Skeletal muscle tissue (tissue), 4 donors: ENCODE data around the gene NTN1. TPM values are rescaled to one million over a fixed set of nuclear protein-coding genes. Genes with fewer than 3 reads are reported as not detected.

Source experiments
- H3K27ac ChIP-seq: one replicate; pipeline ENCODE4 v1.7.0; 2013; ENCODE audit warnings: mild to moderate bottlenecking, low read depth, low read length, inconsistent platforms
- H3K27me3 ChIP-seq, 3 donors: one replicate each; pipeline ENCODE4 v1.7.0; 2013; ENCODE audit warnings: low read length in 3 of 3; ENCODE audit not compliant: control insufficient read depth in 3 of 3, insufficient read depth in 3 of 3
- H3K36me3 ChIP-seq, 3 donors: one replicate each; pipeline ENCODE4 v1.7.0; 2013; ENCODE audit warnings: low read length in 3 of 3; ENCODE audit not compliant: control insufficient read depth in 3 of 3, insufficient read depth in 3 of 3
- H3K4me1 ChIP-seq, 3 donors: one replicate each; pipeline ENCODE4 v1.7.0; 2013; ENCODE audit warnings: low read length in 3 of 3, mild to moderate bottlenecking in 3 of 3; ENCODE audit not compliant: control insufficient read depth in 3 of 3, insufficient read depth in 3 of 3
- H3K4me3 ChIP-seq, 3 donors: one replicate each; pipeline ENCODE4 v1.7.0; 2013; ENCODE audit warnings: low read length in 3 of 3
- H3K9ac ChIP-seq, 3 donors: one replicate each; pipeline ENCODE4 v1.7.0; 2013; ENCODE audit warnings: low read length in 3 of 3, mild to moderate bottlenecking in 3 of 3, moderate library complexity in 2 of 3, low read depth in 1 of 3
- H3K9me3 ChIP-seq, 3 donors: one replicate each; pipeline ENCODE4 v1.7.0; 2013; ENCODE audit warnings: low read length in 3 of 3; ENCODE audit not compliant: control insufficient read depth in 3 of 3
- total RNA-seq: library from RNA; depleted of rRNA; stranded (reverse); fragments of >200 nt; gene quantifications from one replicate; pipeline ENCODE4 v1.2.3, GENCODE V29; 2014
- donor health status: Osteomylitis.

The NTN1 gene
- total RNA-seq, 1 donor from 2014 or later, result 6.8 TPM

DNA sequence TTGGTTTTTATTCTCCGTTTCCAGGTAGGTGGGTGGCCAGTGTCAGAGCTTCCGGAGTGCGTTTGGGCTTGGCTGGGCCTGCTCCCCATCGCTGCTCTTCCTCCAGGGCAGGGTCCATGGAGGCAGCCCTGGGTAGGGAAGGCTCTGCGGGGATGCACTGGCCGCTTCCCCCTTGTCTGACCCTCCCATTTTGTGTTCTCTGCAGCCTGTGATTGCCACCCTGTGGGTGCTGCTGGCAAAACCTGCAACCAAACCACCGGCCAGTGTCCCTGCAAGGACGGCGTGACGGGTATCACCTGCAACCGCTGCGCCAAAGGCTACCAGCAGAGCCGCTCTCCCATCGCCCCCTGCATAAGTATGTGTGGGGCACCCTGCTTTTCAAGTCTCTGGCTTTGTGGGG, 158.3 kb downstream of the NTN1 start:
- no peaks in the 10 kb centered on the region for H3K36me3 ChIP-seq
- H3K27ac ChIP-seq, result no peak overlapping the region

DNA sequence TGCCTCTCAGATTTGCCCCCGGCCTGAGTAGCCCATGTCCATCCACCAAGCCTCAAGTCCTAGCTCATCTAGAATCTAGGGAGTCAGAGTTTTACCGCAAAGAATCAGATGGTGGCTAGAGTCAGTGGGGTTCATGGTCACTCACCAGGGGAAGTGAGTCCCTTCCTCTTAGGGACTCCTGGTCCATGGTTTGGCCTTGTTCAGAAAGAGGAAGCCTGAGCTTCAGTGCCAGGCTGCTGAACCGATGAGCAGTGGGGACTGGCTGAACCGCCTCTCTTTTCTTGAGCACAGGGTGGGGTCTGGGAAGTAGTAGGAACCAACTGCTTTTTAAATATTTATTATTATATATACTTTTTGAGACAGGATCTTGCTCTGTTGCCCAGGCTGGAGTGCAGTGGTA, 160.3 kb downstream of the NTN1 start:
- Histone ChIP-seq H3K9me3 (no peaks in the 10 kb centered on the region), H3K4me1 (peaks cover 5 to 8% (median 7%) of the 10 kb centered on the region in 3 donors), H3K9ac (no peak overlapping the region), H3K27ac (no peak overlapping the region), H3K36me3 (no peaks in the 10 kb centered on the region), H3K4me3 (no peak overlapping the region), H3K27me3 (peaks cover 0 to 17% (median 3%) of the 10 kb centered on the region in 3 donors)

More for the DNA sequence above, 158.3 kb downstream of the NTN1 start:
- Histone ChIP-seq H3K9me3 (no peaks in the 10 kb centered on the region), H3K27me3 (peaks cover 0 to 12% (median 3%) of the 10 kb centered on the region in 3 donors), H3K4me1 (peaks cover 5 to 17% (median 12%) of the 10 kb centered on the region in 3 donors), H3K9ac (no peak overlapping the region), H3K4me3 (no peak overlapping the region)

DNA sequence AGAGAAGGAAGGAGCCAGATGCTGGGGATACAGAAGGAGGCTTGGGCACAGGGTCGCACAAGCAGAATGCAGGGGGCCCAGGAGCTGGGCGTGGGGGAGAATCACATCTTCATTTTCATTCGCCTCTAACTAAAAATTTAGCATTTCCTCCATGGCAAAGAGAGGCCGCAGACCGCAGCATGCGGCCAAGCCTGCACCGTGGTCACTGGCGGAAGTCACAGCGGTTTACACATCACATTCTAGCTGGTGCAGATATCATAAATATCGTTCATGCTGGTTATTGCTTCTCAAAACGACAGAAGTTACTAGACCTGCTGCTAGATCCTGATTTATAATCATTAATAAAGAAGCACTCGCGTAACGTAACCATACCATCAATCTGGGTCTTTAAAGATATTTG, 162.0 kb downstream of the NTN1 start:
- Histone ChIP-seq H3K27ac (no peak overlapping the region), H3K4me3 (no peak overlapping the region), H3K9ac (no peak overlapping the region)

DNA sequence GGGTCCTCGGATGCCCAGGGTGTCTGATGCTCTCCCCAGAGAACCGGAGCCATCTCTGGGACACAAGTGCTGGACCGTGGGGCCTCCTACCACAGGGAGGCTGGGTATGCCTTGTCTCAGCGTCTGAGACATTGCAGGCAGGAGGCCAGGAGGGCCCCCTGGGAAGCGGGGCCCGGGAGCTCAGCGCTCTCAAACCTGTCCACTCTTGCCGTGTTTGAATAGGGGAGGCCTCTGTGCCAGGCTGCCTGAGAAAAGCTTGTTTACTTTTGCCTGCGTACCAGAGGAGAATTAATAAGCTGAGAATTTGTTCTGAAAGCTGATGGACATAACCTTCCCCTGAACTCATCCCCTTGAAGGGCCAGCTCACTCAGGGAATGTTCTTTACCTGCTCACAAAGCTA, 163.8 kb downstream of the NTN1 start:
- H3K27ac ChIP-seq, result no peak overlapping the region
- H3K27me3 ChIP-seq, result peaks cover 0 to 12% (median 0%) of the 10 kb centered on the region in 3 donors
- no peaks in the 10 kb centered on the region for H3K4me1 ChIP-seq
- no peak overlapping the region for H3K4me3 ChIP-seq
- H3K9ac ChIP-seq, result no peak overlapping the region
- no peaks in the 10 kb centered on the region for H3K9me3 ChIP-seq
- no peaks in the 10 kb centered on the region for H3K36me3 ChIP-seq

More for the DNA sequence above, 162.0 kb downstream of the NTN1 start:
- Histone ChIP-seq H3K36me3 (no peaks in the 10 kb centered on the region), H3K4me1 (no peaks in the 10 kb centered on the region), H3K9me3 (no peaks in the 10 kb centered on the region), H3K27me3 (peaks cover 0 to 17% (median 0%) of the 10 kb centered on the region in 3 donors)

DNA sequence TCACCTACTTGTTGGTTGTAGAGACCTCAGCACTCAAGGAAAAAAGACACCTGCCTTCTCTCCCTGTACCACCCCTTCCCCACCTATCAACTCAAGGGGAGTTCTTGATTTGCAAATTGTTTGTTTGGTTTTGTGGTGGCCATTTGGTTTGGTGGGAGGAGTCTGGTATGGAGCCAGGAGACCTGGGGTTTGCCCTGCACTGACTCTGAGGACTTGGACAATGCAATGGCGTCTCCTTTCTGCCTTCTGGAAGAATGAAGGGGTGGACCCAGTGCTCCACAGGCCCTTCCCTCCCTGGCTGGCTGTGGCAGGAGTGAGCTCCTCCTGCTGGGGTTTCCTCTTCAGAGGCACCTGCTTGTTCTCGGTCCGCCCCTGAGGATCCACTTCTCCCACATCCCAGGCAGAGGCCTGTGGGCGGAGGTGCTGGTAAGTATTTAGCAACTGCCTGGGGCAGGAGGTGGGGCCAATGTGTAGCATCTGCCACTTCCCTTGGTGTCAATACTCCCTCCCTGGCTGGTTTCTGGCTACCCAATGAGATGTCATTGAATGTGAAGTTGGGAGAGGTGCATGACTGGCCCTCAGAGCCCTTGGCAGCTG, 164.5 kb downstream of the NTN1 start:
- no peaks in the 10 kb centered on the region for H3K36me3 ChIP-seq
- no peaks in the 10 kb centered on the region for H3K9me3 ChIP-seq
- no peak overlapping the region for H3K27ac ChIP-seq
- H3K9ac ChIP-seq, result no peak overlapping the region
- no peak overlapping the region for H3K4me3 ChIP-seq
- H3K27me3 ChIP-seq, result peaks cover 0 to 12% (median 0%) of the 10 kb centered on the region in 3 donors
- H3K4me1 ChIP-seq, result no peaks in the 10 kb centered on the region

DNA sequence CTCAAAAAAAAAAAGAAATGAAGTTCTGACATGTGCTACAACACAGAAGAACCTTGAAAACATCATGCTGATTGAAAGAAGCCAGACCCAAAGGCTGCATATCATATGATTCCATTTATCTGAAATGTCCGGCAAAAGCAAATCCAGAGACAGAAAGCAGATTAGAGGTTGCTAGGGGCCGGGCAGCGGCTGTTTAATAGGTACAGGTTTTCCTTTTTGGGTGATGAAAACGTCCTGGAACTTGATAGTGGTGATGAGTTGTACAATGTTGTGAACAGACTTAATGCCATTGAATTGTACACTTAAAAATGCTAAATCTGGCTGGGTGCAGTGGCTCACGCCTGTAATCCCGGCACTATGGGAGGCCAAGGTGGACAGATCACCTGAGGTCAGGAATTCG, 166.5 kb downstream of the NTN1 start:
- Histone ChIP-seq H3K27me3 (peaks cover 0 to 12% (median 0%) of the 10 kb centered on the region in 3 donors), H3K9me3 (no peaks in the 10 kb centered on the region), H3K9ac (no peak overlapping the region), H3K4me1 (no peaks in the 10 kb centered on the region), H3K27ac (no peak overlapping the region), H3K36me3 (no peaks in the 10 kb centered on the region), H3K4me3 (no peak overlapping the region)

DNA sequence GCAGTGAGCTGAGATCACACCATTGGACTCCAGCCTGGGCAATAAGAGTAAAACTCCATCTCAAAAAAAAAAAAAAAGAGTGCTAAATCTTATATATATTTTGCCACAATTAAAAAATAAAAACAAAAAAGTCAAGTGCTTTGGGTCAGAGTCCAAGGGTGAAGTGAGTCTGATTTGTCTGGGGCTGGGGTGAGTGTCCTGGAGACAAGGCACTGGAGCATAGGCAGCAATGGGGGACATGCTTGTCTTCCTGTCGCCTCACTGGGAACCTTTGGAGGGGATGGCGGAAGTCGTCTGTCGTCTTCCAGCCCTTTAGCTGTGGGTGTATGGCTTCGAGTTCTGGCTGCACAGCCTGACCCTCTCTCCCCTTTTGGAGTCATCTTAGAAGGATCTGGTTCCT, 167.1 kb downstream of the NTN1 start:
- Histone ChIP-seq H3K9me3 (no peaks in the 10 kb centered on the region), H3K9ac (no peak overlapping the region), H3K4me1 (no peaks in the 10 kb centered on the region), H3K27ac (no peak overlapping the region), H3K27me3 (peaks cover 0 to 12% (median 0%) of the 10 kb centered on the region in 3 donors), H3K4me3 (no peak overlapping the region), H3K36me3 (no peaks in the 10 kb centered on the region)

DNA sequence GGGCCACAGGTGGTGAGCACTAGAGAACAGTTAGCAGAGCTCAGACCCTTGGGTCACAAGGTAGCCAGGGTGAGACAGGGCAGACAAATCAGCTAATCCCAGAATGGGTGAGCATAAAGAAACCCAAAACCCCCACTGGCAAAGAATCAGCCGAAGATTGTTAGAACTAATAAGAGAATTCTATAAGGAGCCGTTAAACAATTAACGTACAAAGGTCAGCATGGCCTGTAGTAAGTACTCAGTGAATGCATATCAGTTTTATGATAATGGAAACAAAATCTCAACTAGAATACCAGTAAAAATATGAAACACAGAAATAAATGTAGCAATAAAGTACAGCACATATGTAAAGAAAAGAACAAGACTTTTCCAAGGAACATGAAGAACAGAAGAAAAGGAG, 168.6 kb downstream of the NTN1 start:
- Histone ChIP-seq H3K9me3 (no peaks in the 10 kb centered on the region), H3K36me3 (no peaks in the 10 kb centered on the region), H3K4me1 (no peaks in the 10 kb centered on the region), H3K9ac (no peak overlapping the region), H3K27ac (no peak overlapping the region), H3K27me3 (peaks cover 0 to 4% (median 0%) of the 10 kb centered on the region in 3 donors), H3K4me3 (no peak overlapping the region)

DNA sequence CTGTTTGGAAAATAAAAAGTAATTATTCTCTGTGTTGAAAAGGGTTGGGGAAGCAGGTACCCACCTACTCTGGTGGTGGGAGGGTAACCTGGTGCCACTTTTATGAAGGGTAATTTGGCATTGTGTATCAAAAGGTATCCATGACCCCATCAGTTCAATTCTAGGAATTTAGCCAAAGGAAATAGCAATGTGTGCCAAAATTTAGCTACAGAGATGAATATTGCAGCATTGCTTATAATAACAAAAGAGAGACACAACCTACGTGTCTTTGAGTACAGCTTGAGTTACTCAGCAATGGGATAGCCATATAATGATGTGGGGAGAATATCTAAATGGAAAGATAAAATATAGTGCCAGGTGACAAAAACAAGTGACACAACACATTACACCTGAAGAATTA, 170.7 kb downstream of the NTN1 start:
- no peak overlapping the region for H3K27ac ChIP-seq
- no peaks in the 10 kb centered on the region for H3K27me3 ChIP-seq
- no peak overlapping the region for H3K9ac ChIP-seq
- H3K4me1 ChIP-seq, result no peaks in the 10 kb centered on the region
- no peaks in the 10 kb centered on the region for H3K9me3 ChIP-seq
- H3K36me3 ChIP-seq, result no peaks in the 10 kb centered on the region
- no peak overlapping the region for H3K4me3 ChIP-seq

DNA sequence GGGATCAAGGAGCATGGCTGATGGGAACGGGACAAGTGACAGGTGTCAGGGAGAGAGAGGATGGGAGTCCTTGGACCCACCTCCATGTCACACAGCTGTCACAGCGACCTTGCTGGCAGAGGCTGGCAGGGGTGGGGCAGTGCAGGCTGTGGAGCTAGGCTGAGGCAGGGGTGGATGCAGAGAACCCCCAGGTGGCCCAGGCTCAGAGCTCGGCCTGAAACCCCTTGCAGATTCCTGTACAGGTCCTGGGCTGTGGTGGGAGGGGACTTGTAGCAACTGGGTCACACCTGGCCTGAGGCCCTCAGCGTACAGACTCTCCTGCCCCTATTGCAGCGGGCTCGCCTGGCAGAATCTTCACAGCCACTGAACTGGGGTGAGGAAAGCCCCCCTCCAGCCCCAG, 174.1 kb downstream of the NTN1 start:
- no peaks in the 10 kb centered on the region for H3K36me3 ChIP-seq
- H3K9ac ChIP-seq, result no peak overlapping the region
- H3K27me3 ChIP-seq, result no peaks in the 10 kb centered on the region
- H3K4me1 ChIP-seq, result peaks cover 8 to 9% (median 8%) of the 10 kb centered on the region in 3 donors
- no peaks in the 10 kb centered on the region for H3K9me3 ChIP-seq
- no peak overlapping the region for H3K4me3 ChIP-seq
- no peak overlapping the region for H3K27ac ChIP-seq
